K562 (cell line): ENCODE data around the gene INSIG1. TPM values are rescaled to one million over a fixed set of nuclear protein-coding genes. Genes with fewer than 3 reads are reported as not detected.

ENCODE experiments used
- EGR1 ChIP-seq: fragments of 450-650 bp; conservative IDR thresholded peaks from 2 replicates; pipeline ENCODE4 v1.6.1; 2017; ENCODE audit warnings: mild to moderate bottlenecking
- ESRRB ChIP-seq: fragments of 250-450 bp; sonication (Bioruptor Pico); IDR thresholded peaks from 2 replicates; pipeline ENCODE4 v1.5.0; 2020; ENCODE audit warnings: mild to moderate bottlenecking, moderate library complexity, borderline replicate concordance
- ETV1 ChIP-seq: fragments of 450-650 bp; conservative IDR thresholded peaks from 2 replicates; pipeline ENCODE4 v1.6.1; 2016; ENCODE audit warnings: missing genetic modification characterization, control low read depth, low read depth, missing compliant biosample characterization
- GATAD2B ChIP-seq: fragments of 450-650 bp; IDR thresholded peaks from 2 replicates; pipeline ENCODE4 v1.6.1; 2017; ENCODE audit warnings: mild to moderate bottlenecking, borderline replicate concordance
- KDM4B ChIP-seq, 2 experiments: fragments of 450-650 bp in 1 of 2; sonication (generic) in 1 of 2; IDR thresholded peaks; 2 replicates each; pipeline ENCODE4 v1.6.1; 2016 to 2017; ENCODE audit warnings: borderline replicate concordance in 2 of 2, antibody characterized with exemption in 1 of 2, low read depth in 1 of 2, mild to moderate bottlenecking in 1 of 2
- RBM15 ChIP-seq: fragments of 200-400 bp; formaldehyde crosslinking; IDR thresholded peaks from 2 replicates; pipeline ENCODE4 v1.6.1; 2018; ENCODE audit warnings: mild to moderate bottlenecking, low read length, moderate library complexity; ENCODE audit not compliant: insufficient read depth
- RBM39 ChIP-seq: fragments of 200-400 bp; formaldehyde crosslinking; optimal IDR thresholded peaks from 2 replicates; pipeline ENCODE3; 2018; ENCODE audit warnings: low read depth, low read length
- SP2 ChIP-seq: IDR thresholded peaks from 2 replicates; pipeline ENCODE4 v1.6.1; 2011; ENCODE audit warnings: mild to moderate bottlenecking, low read depth, low read length, moderate library complexity; ENCODE audit not compliant: poor library complexity, severe bottlenecking; ENCODE audit errors: extremely low read depth
- ZKSCAN3 ChIP-seq: fragments of 250-450 bp; sonication (Bioruptor Pico); IDR thresholded peaks from 2 replicates; pipeline ENCODE4 v1.4.0; 2020
- ZKSCAN8 ChIP-seq: fragments of 200-800 bp; sonication (Bioruptor generic); IDR thresholded peaks from 2 replicates; pipeline ENCODE4 v1.6.1; 2016; ENCODE audit warnings: missing genetic modification characterization, missing compliant biosample characterization
- ZNF766 ChIP-seq: fragments of 200-800 bp; sonication (Bioruptor generic); conservative IDR thresholded peaks from 2 replicates; pipeline ENCODE4 v1.6.1; 2016; ENCODE audit warnings: missing genetic modification characterization, missing compliant biosample characterization
- ZNF830 ChIP-seq: fragments of 250-450 bp; sonication (Bioruptor Pico); IDR thresholded peaks from 2 replicates; pipeline ENCODE4 v1.5.0; 2021; ENCODE audit warnings: mild to moderate bottlenecking
- polyA plus RNA-seq, 8 experiments: library from polyadenylated mRNA; depleted of rRNA in 4 of 8; stranded (reverse) in 5 of 8; unstranded in 3 of 8; fragments of >200 nt; fragmentation: Nextera tagmentation in 2 of 8; fragmentation: Illumina TruSeq in 1 of 8; extraction: Ambion mirVana in 2 of 8; extraction: Trizol in 1 of 8; gene quantifications; 2 replicates each; pipeline versions ENCODE4 v1.2.1 to v1.2.3, GENCODE V29; 2011 to 2014; ENCODE audit warnings: inconsistent platforms in 1 of 8, missing spikeins in 1 of 8
- total RNA-seq, 7 experiments: library from RNA; depleted of rRNA in 6 of 7; stranded (reverse); fragments of >200 nt in 6 of 7; fragmentation: Illumina TruSeq in 2 of 7; extraction: Trizol in 2 of 7; gene quantifications; 2 replicates each; pipeline versions ENCODE4 v1.2.1 to v1.2.3, GENCODE V29; 2011 to 2021; ENCODE audit warnings: low replicate concordance in 1 of 7
- TF ChIP-seq, protein P1 (sequence below), 2 experiments: fragments of 450-650 bp in 1 of 2; IDR thresholded peaks; 2 replicates each; pipeline ENCODE4 v1.6.1; 2011 to 2017; ENCODE audit warnings: low read depth in 2 of 2, antibody characterized with exemption in 1 of 2, borderline replicate concordance in 1 of 2, low read length in 1 of 2, mild to moderate bottlenecking in 1 of 2, mixed read lengths in 1 of 2; ENCODE audit not compliant: control insufficient read depth in 1 of 2
- TF ChIP-seq, protein P2 (sequence below): fragments of 250-450 bp; sonication (Bioruptor Pico); IDR thresholded peaks from 2 replicates; pipeline ENCODE4 v1.4.0; 2020; ENCODE audit warnings: mild to moderate bottlenecking, moderate library complexity, borderline replicate concordance
- TF ChIP-seq, protein P3 (sequence below): fragments of 450-650 bp; IDR thresholded peaks from 2 replicates; pipeline ENCODE4 v1.7.1; 2018; ENCODE audit warnings: mild to moderate bottlenecking, low read depth; ENCODE audit not compliant: partially characterized antibody
- TF ChIP-seq, protein P4 (sequence below): fragments of 450-650 bp; formaldehyde crosslinking; IDR thresholded peaks from 2 replicates; pipeline ENCODE4 v1.4.0; 2020; ENCODE audit warnings: mild to moderate bottlenecking

The INSIG1 gene
- total and polyA plus RNA-seq, 9 of the 15 experiments (the other 6 are each of a cell fraction or from before 2014, with no cell fraction given), result 57.1 to 787 (median 238) TPM

DNA sequence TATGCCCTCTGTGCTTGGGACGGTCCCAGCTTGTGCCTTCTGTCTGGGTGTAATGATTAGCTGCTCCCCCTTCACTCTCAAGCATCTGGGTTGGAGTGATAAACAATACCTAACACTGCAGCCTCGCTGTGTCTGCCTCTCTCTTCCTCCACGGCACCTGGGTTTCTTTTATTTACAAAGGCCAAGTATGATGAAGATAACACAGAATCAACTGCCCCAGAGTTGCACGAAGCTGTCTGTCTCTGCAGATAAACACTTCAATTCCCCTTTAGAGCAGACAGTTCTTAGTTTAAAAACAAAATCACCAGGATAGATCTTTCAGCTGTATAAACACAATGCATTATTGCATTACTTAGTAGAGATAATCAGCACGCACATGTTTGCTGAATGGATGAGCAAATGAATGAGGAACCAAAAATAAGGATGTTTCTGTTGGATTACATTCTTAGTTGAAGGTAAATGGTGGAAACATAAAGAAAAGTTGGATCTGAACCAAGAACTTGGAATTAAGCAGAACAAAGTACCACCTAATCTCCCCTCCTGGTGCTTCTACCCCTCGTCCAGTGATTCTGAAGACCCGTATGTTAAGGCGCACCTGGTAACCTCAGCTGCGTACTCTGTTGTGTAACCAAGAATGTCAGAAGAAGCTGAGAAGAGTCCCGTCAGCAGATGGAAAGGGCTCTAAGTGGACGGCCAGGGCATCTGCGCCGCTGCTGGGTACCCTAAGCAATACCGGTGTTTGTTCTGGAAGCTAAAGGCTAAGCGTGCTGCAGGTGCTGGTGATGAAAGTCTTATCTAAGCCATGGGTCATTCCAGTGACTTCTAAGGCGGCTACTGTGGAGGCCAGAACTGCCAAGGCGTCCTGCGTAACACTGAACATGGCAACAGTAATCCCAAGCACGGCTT lies 26.6 kb downstream of the INSIG1 start (continued):
- TF ChIP-seq, protein P1, sequence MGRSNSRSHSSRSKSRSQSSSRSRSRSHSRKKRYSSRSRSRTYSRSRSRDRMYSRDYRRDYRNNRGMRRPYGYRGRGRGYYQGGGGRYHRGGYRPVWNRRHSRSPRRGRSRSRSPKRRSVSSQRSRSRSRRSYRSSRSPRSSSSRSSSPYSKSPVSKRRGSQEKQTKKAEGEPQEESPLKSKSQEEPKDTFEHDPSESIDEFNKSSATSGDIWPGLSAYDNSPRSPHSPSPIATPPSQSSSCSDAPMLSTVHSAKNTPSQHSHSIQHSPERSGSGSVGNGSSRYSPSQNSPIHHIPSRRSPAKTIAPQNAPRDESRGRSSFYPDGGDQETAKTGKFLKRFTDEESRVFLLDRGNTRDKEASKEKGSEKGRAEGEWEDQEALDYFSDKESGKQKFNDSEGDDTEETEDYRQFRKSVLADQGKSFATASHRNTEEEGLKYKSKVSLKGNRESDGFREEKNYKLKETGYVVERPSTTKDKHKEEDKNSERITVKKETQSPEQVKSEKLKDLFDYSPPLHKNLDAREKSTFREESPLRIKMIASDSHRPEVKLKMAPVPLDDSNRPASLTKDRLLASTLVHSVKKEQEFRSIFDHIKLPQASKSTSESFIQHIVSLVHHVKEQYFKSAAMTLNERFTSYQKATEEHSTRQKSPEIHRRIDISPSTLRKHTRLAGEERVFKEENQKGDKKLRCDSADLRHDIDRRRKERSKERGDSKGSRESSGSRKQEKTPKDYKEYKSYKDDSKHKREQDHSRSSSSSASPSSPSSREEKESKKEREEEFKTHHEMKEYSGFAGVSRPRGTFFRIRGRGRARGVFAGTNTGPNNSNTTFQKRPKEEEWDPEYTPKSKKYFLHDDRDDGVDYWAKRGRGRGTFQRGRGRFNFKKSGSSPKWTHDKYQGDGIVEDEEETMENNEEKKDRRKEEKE (IDR thresholded peaks at IDR 0.05; ENCODE audit: borderline replicate concordance in 1 of 2, control insufficient read depth in 1 of 2, low read depth in 2 of 2, low read length in 1 of 2), result no peak
- TF ChIP-seq ZKSCAN3 (CRISPR knock-in tag) (no peak), RBM15 (no peak), SP2 (no peak), ETV1 (tag) (peak; percentile 67), EGR1 (no peak), ZKSCAN8 (CRISPR knock-in tag) (peak; percentile 97), ZNF766 (CRISPR knock-in tag) (peak; percentile 99), GATAD2B (no peak; the same call in 1 of the 2 replicates), RBM39 (no peak), ZNF830 (CRISPR knock-in tag) (no peak), ESRRB (CRISPR knock-in tag) (no peak), KDM4B (IDR thresholded peaks at IDR 0.05; ENCODE audit: borderline replicate concordance in 2 of 2, low read depth in 1 of 2) (no peak)
- TF ChIP-seq, protein P2, sequence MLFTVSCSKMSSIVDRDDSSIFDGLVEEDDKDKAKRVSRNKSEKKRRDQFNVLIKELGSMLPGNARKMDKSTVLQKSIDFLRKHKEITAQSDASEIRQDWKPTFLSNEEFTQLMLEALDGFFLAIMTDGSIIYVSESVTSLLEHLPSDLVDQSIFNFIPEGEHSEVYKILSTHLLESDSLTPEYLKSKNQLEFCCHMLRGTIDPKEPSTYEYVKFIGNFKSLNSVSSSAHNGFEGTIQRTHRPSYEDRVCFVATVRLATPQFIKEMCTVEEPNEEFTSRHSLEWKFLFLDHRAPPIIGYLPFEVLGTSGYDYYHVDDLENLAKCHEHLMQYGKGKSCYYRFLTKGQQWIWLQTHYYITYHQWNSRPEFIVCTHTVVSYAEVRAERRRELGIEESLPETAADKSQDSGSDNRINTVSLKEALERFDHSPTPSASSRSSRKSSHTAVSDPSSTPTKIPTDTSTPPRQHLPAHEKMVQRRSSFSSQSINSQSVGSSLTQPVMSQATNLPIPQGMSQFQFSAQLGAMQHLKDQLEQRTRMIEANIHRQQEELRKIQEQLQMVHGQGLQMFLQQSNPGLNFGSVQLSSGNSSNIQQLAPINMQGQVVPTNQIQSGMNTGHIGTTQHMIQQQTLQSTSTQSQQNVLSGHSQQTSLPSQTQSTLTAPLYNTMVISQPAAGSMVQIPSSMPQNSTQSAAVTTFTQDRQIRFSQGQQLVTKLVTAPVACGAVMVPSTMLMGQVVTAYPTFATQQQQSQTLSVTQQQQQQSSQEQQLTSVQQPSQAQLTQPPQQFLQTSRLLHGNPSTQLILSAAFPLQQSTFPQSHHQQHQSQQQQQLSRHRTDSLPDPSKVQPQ (CRISPR knock-in tag), result peak; percentile 96
- TF ChIP-seq, protein P3, sequence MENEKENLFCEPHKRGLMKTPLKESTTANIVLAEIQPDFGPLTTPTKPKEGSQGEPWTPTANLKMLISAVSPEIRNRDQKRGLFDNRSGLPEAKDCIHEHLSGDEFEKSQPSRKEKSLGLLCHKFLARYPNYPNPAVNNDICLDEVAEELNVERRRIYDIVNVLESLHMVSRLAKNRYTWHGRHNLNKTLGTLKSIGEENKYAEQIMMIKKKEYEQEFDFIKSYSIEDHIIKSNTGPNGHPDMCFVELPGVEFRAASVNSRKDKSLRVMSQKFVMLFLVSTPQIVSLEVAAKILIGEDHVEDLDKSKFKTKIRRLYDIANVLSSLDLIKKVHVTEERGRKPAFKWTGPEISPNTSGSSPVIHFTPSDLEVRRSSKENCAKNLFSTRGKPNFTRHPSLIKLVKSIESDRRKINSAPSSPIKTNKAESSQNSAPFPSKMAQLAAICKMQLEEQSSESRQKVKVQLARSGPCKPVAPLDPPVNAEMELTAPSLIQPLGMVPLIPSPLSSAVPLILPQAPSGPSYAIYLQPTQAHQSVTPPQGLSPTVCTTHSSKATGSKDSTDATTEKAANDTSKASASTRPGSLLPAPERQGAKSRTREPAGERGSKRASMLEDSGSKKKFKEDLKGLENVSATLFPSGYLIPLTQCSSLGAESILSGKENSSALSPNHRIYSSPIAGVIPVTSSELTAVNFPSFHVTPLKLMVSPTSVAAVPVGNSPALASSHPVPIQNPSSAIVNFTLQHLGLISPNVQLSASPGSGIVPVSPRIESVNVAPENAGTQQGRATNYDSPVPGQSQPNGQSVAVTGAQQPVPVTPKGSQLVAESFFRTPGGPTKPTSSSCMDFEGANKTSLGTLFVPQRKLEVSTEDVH, result peak; percentile 66
- TF ChIP-seq, protein P4, sequence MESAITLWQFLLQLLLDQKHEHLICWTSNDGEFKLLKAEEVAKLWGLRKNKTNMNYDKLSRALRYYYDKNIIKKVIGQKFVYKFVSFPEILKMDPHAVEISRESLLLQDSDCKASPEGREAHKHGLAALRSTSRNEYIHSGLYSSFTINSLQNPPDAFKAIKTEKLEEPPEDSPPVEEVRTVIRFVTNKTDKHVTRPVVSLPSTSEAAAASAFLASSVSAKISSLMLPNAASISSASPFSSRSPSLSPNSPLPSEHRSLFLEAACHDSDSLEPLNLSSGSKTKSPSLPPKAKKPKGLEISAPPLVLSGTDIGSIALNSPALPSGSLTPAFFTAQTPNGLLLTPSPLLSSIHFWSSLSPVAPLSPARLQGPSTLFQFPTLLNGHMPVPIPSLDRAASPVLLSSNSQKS (CRISPR knock-in tag), result peak; percentile 87
